GM10847 (cell line): ENCODE results near the gene BCR.

Experiments used
- POLR2A ChIP-seq: IDR thresholded peaks from 2 replicates; pipeline ENCODE4 v1.6.1; 2011; ENCODE audit not compliant: insufficient read length; ENCODE audit errors: extremely low read depth

The BCR gene

GRCh38 chr22:23315341-23315917, 135.1 kb downstream of the BCR start:
- no peak for TF ChIP-seq POLR2A

GRCh38 chr22:23325183-23325582, 144.9 kb downstream of the BCR start:
- no peak for TF ChIP-seq POLR2A

DNA sequence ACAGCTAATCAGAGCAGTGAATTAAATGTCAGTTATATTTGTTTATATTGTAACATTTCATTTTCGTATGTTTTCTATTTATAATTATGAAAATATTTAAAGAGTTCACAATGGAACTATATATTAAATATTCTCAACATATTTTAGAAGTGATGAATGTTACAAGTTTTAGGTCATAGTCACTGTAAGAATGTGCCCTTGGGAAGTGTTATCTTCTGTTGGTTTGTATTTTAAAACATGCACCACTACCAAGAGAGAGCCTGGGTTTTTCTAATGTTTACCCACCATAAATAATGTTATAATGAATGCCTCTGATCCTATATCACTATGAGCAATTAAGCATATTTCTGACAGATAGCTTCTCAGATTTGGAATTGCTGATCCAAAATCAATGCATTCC, 171.0 kb downstream of the BCR start:
- TF ChIP-seq POLR2A, result no peak

DNA sequence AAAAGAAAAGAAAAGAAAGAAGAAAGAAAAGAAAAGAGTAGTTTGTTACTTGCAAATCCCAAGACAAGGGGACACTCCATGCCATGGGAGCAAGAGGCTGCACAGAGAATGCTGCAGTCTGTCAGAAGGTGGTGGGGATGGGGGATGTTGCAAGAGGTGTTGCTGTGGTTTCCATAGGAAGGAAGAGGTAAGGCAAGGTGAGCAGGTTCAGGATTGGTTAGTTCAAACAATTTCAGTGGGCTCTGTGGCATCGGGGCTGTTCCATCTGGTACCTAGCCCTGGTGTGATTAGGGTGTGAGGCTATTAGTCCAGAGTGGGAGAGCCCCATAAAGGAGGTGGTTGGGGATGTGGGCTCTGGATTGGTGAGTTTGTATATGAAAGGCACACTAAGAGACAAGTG, 172.7 kb downstream of the BCR start:
- no peak for TF ChIP-seq POLR2A

DNA sequence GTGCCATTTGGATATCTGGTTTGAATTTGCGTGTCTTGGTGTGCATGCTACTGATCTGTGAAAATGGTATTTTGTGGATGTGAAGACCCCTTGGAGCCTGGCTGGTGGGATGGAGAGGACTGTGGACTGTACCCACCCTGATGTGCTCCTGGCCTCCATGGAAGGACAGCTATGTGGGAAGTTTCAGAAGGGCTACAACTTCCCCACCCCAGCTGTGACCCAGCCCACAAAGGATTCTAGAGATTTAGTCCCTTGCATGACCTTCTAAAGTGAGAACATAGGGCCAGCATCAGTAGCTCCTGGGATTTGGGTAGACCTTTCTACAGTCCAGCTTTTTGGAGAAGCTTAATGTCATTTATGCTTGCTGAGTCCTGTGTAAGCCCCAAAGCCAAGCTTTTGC, 173.4 kb downstream of the BCR start:
- TF ChIP-seq POLR2A, result no peak

- TF ChIP-seq POLR2A, result no peak
Observed at GRCh38 chr22:23356094-23356493, 175.8 kb downstream of the BCR start.

GRCh38 chr22:23357053-23357452, 176.7 kb downstream of the BCR start:
- no peak for TF ChIP-seq POLR2A

DNA sequence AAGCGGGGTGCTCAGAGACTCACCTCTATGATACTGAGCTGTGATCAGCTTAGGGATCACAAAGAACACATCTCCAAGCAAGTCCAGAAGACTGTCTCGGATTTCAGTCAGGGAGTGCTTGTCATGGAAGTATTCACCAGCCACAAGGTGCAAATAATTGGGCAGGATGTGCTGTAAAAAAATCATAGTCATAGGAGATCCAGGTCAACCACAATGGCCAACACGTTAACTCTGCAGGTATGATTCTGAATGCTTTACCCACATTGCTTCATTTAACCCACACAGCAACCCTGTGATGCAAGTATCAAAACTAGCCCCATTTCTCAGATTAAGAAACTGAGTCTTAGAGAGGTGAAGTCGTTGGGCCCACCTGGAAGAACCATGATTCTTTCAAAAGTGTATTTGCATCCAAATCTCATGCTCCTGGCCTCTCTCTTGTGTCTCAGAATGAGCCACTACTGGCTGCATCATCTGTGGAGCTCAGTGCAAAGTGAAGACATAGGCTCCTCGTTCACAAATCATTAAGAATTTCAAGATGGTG, 179.3 kb downstream of the BCR start:
- TF ChIP-seq POLR2A, result no peak

- TF ChIP-seq POLR2A, result no peak
Observed at GRCh38 chr22:23361676-23362075, 181.4 kb downstream of the BCR start.

- no peak for TF ChIP-seq POLR2A
Observed at GRCh38 chr22:23363683-23364082, 183.4 kb downstream of the BCR start.

GRCh38 chr22:23364389-23364788, 184.1 kb downstream of the BCR start:
- no peak for TF ChIP-seq POLR2A

- TF ChIP-seq POLR2A, result no peak
Observed at GRCh38 chr22:23365524-23365923, 185.2 kb downstream of the BCR start.

DNA sequence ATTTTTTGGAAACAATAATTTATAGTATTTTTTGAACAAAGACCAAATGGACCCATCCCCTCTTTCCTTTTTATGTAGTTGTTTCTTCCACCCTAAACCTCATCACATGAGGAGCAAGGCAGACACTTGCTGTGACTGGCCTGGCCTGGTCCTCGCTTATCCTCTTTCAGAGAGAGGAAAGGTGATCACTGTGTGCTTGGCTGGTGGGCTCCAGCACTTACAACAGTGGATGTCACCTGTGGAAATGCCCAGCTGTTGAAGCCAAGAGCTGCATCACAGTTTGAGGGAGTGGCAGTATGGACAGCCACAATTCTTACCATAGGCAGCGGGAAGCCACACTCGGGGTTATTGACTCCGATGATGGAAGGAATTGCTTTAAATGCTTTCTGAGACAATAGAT, 185.7 kb downstream of the BCR start:
- TF ChIP-seq POLR2A, result no peak
